Measurements from ENCODE around the gene LCE2C.

The LCE2C gene

GRCh38 chr1:152654110-152654509 lies 21.0 kb upstream of the LCE2C start:
- Histone ChIP-seq H3K79me2 (ENCODE audit: insufficient read depth, low read length) (no peaks in the 10 kb centered on the region), H3K9ac (ENCODE audit: low read depth, low read length, poor library complexity, severe bottlenecking) (no peak overlapping the region), H4K20me1 (ENCODE audit: insufficient read depth, low read length, poor library complexity, severe bottlenecking) (no peaks in the 10 kb centered on the region), H3K9me2 (replicated peaks; ENCODE audit: low read depth, low read length) (no peaks in the 10 kb centered on the region), H3K4me2 (ENCODE audit: low read depth, low read length, poor library complexity, severe bottlenecking) (peak overlapping the region; percentile 53), H3K36me3 (ENCODE audit: insufficient read depth, low read length) (no peaks in the 10 kb centered on the region), H2AFZ (ENCODE audit: low read length) (peak overlapping the region; percentile 65), H3K27me3 (ENCODE audit: insufficient read depth, low read length, poor library complexity, severe bottlenecking) (no peaks in the 10 kb centered on the region), H3K4me1 (ENCODE audit: insufficient read depth, low read length, poor library complexity, severe bottlenecking) (peaks cover 4% of the 10 kb centered on the region), H3K9me3 (ENCODE audit: insufficient read depth, low read depth, low read length) (no peaks in the 10 kb centered on the region), H3K4me3 (ENCODE audit: low read length, poor library complexity, severe bottlenecking) (peak overlapping the region; percentile 15), H3F3A (ENCODE audit: low read depth) (no peaks in the 10 kb centered on the region)
- TF ChIP-seq CTCF (conservative IDR thresholded peaks at IDR 0.05; ENCODE audit: low read length) (peak; percentile 89), EZH2phosphoT487 (IDR thresholded peaks at IDR 0.05; ENCODE audit: borderline replicate concordance) (no peak)

- H3K27me3 ChIP-seq (ENCODE audit: insufficient read depth, low read length, poor library complexity, severe bottlenecking): no peaks in the 10 kb centered on the region
- H3K4me1 ChIP-seq (ENCODE audit: insufficient read depth, low read length, poor library complexity, severe bottlenecking): peaks cover 4% of the 10 kb centered on the region
- H3K4me2 ChIP-seq (ENCODE audit: low read depth, low read length, poor library complexity, severe bottlenecking): no peak overlapping the region
- no peaks in the 10 kb centered on the region for H3K36me3 ChIP-seq (ENCODE audit: insufficient read depth, low read length)
- H3F3A ChIP-seq (ENCODE audit: low read depth): no peaks in the 10 kb centered on the region
- no peak overlapping the region for H3K9ac ChIP-seq (ENCODE audit: low read depth, low read length, poor library complexity, severe bottlenecking)
- no peaks in the 10 kb centered on the region for H3K9me2 ChIP-seq (replicated peaks; ENCODE audit: low read depth, low read length)
- TF ChIP-seq EZH2phosphoT487 (IDR thresholded peaks at IDR 0.05; ENCODE audit: borderline replicate concordance): no peak
- H3K79me2 ChIP-seq (ENCODE audit: insufficient read depth, low read length): no peaks in the 10 kb centered on the region
- no peak overlapping the region for H2AFZ ChIP-seq (ENCODE audit: low read length)
- no peak overlapping the region for H3K4me3 ChIP-seq (ENCODE audit: low read length, poor library complexity, severe bottlenecking)
- H4K20me1 ChIP-seq (ENCODE audit: insufficient read depth, low read length, poor library complexity, severe bottlenecking): no peaks in the 10 kb centered on the region
- no peaks in the 10 kb centered on the region for H3K9me3 ChIP-seq (ENCODE audit: insufficient read depth, low read depth, low read length)
These were observed 18.6 kb upstream of the LCE2C start for GRCh38 chr1:152656459-152656858.

- Histone ChIP-seq H3K9ac (ENCODE audit: low read depth, low read length, poor library complexity, severe bottlenecking) (no peak overlapping the region), H3K4me2 (ENCODE audit: low read depth, low read length, poor library complexity, severe bottlenecking) (no peak overlapping the region)
- TF ChIP-seq EZH2phosphoT487 (IDR thresholded peaks at IDR 0.05; ENCODE audit: borderline replicate concordance): no peak
- no peak for TF ChIP-seq CTCF (conservative IDR thresholded peaks at IDR 0.05; ENCODE audit: low read length)
These were observed 17.4 kb upstream of the LCE2C start for GRCh38 chr1:152657677-152658076.

GRCh38 chr1:152658649-152659048 lies 16.4 kb upstream of the LCE2C start:
- Histone ChIP-seq H3K9me2 (replicated peaks; ENCODE audit: low read depth, low read length) (no peaks in the 10 kb centered on the region), H2AFZ (ENCODE audit: low read length) (no peak overlapping the region), H3K79me2 (ENCODE audit: insufficient read depth, low read length) (no peaks in the 10 kb centered on the region), H3K36me3 (ENCODE audit: insufficient read depth, low read length) (no peaks in the 10 kb centered on the region), H3K4me1 (ENCODE audit: insufficient read depth, low read length, poor library complexity, severe bottlenecking) (peaks cover 3% of the 10 kb centered on the region), H3K4me2 (ENCODE audit: low read depth, low read length, poor library complexity, severe bottlenecking) (no peak overlapping the region), H3K27me3 (ENCODE audit: insufficient read depth, low read length, poor library complexity, severe bottlenecking) (no peaks in the 10 kb centered on the region), H3K9ac (ENCODE audit: low read depth, low read length, poor library complexity, severe bottlenecking) (no peak overlapping the region), H4K20me1 (ENCODE audit: insufficient read depth, low read length, poor library complexity, severe bottlenecking) (no peaks in the 10 kb centered on the region), H3K4me3 (ENCODE audit: low read length, poor library complexity, severe bottlenecking) (no peak overlapping the region), H3F3A (ENCODE audit: low read depth) (no peaks in the 10 kb centered on the region), H3K9me3 (ENCODE audit: insufficient read depth, low read depth, low read length) (no peaks in the 10 kb centered on the region)
- TF ChIP-seq CTCF (conservative IDR thresholded peaks at IDR 0.05; ENCODE audit: low read length) (no peak), EZH2phosphoT487 (IDR thresholded peaks at IDR 0.05; ENCODE audit: borderline replicate concordance) (no peak)

More at GRCh38 chr1:152657677-152658076, 17.4 kb upstream of the LCE2C start:
- Histone ChIP-seq H3K9me3 (ENCODE audit: insufficient read depth, low read depth, low read length) (no peaks in the 10 kb centered on the region), H3K36me3 (ENCODE audit: insufficient read depth, low read length) (no peaks in the 10 kb centered on the region), H3K79me2 (ENCODE audit: insufficient read depth, low read length) (no peaks in the 10 kb centered on the region), H3K4me1 (ENCODE audit: insufficient read depth, low read length, poor library complexity, severe bottlenecking) (peaks cover 4% of the 10 kb centered on the region), H3K27me3 (ENCODE audit: insufficient read depth, low read length, poor library complexity, severe bottlenecking) (no peaks in the 10 kb centered on the region), H3K9me2 (replicated peaks; ENCODE audit: low read depth, low read length) (no peaks in the 10 kb centered on the region), H3K4me3 (ENCODE audit: low read length, poor library complexity, severe bottlenecking) (no peak overlapping the region), H3F3A (ENCODE audit: low read depth) (no peaks in the 10 kb centered on the region), H2AFZ (ENCODE audit: low read length) (no peak overlapping the region), H4K20me1 (ENCODE audit: insufficient read depth, low read length, poor library complexity, severe bottlenecking) (no peaks in the 10 kb centered on the region)

All from Loucy (cell line).